ENCODE data around the gene NEU4.

Gene NEU4

GRCh38 chr2:241769819-241770184 lies 39.2 kb upstream of the NEU4 start:
- Mint-ChIP-seq H3K27ac (no peak overlapping the region), H3K4me3 (no peak overlapping the region), H3K27me3 (ENCODE audit: low read depth) (no peaks in the 10 kb centered on the region), H3K36me3 (ENCODE audit: low read depth) (no peaks in the 10 kb centered on the region), H3K4me1 (peaks cover 14% of the 10 kb centered on the region), H3K9me3 (no peaks in the 10 kb centered on the region)
- no peak for TF ChIP-seq CTCF (IDR thresholded peaks at IDR 0.05; ENCODE audit: unreplicated experiment in 3 of 3)

- no peak for TF ChIP-seq CTCF (IDR thresholded peaks at IDR 0.05; ENCODE audit: unreplicated experiment in 3 of 3)
- peaks cover 14% of the 10 kb centered on the region for H3K4me1 Mint-ChIP-seq
- no peaks in the 10 kb centered on the region for H3K9me3 Mint-ChIP-seq
- H3K27me3 Mint-ChIP-seq (ENCODE audit: low read depth) = no peaks in the 10 kb centered on the region
- H3K27ac Mint-ChIP-seq = peak overlapping the region in 2 of 3 experiments; percentile 52 to 78
- H3K36me3 Mint-ChIP-seq (ENCODE audit: low read depth) = no peaks in the 10 kb centered on the region
- no peak overlapping the region for H3K4me3 Mint-ChIP-seq
Observed at GRCh38 chr2:241770185-241770935, 38.6 kb upstream of the NEU4 start.

GRCh38 chr2:241770936-241771285 lies 38.1 kb upstream of the NEU4 start:
- Mint-ChIP-seq H3K9me3 (no peaks in the 10 kb centered on the region), H3K4me1 (peaks cover 14% of the 10 kb centered on the region), H3K4me3 (no peak overlapping the region), H3K36me3 (ENCODE audit: low read depth) (no peaks in the 10 kb centered on the region), H3K27me3 (ENCODE audit: low read depth) (no peaks in the 10 kb centered on the region), H3K27ac (peak overlapping the region; percentile 55 to 82 (median 70))
- TF ChIP-seq CTCF (IDR thresholded peaks at IDR 0.05; ENCODE audit: unreplicated experiment in 3 of 3) = no peak

GRCh38 chr2:241771286-241772062 lies 37.5 kb upstream of the NEU4 start:
- peak overlapping the region in 1 of 3 experiments; percentile 6 for H3K4me3 Mint-ChIP-seq
- TF ChIP-seq CTCF (IDR thresholded peaks at IDR 0.05; ENCODE audit: unreplicated experiment in 3 of 3) = no peak
- H3K4me1 Mint-ChIP-seq = peaks cover 14% of the 10 kb centered on the region
- H3K36me3 Mint-ChIP-seq (ENCODE audit: low read depth) = no peaks in the 10 kb centered on the region
- H3K27me3 Mint-ChIP-seq (ENCODE audit: low read depth) = no peaks in the 10 kb centered on the region
- H3K27ac Mint-ChIP-seq = peak overlapping the region; percentile 67 to 82 (median 70)
- H3K9me3 Mint-ChIP-seq = no peaks in the 10 kb centered on the region

GRCh38 chr2:241772063-241772499 lies 36.9 kb upstream of the NEU4 start:
- no peaks in the 10 kb centered on the region for H3K9me3 Mint-ChIP-seq
- no peaks in the 10 kb centered on the region for H3K36me3 Mint-ChIP-seq (ENCODE audit: low read depth)
- H3K27me3 Mint-ChIP-seq (ENCODE audit: low read depth) = no peaks in the 10 kb centered on the region
- H3K4me1 Mint-ChIP-seq = peaks cover 14% of the 10 kb centered on the region
- TF ChIP-seq CTCF (IDR thresholded peaks at IDR 0.05; ENCODE audit: unreplicated experiment in 3 of 3) = no peak
- peak overlapping the region; percentile 67 to 82 (median 70) for H3K27ac Mint-ChIP-seq
- peak overlapping the region in 2 of 3 experiments; percentile 6 to 47 for H3K4me3 Mint-ChIP-seq

Measured in nephron (organoid).